GM23248 (cell line): ENCODE data around the gene RAB35. TPM values are rescaled to one million over a fixed set of nuclear protein-coding genes. Genes with fewer than 3 reads are reported as not detected.

Experiments
- DNase-seq: peaks from one replicate; pipeline ENCODE4 v3.0.0-alpha.2; 2015
- H2AFZ ChIP-seq: fragments of 200-600 bp; sonication (generic); 2 replicates; pipeline ENCODE4 v1.6.1; 2016; ENCODE audit warnings: antibody characterized with exemption
- H3F3A ChIP-seq: fragments of 200-600 bp; sonication (generic); 2 replicates; pipeline ENCODE4 v1.6.1; 2016; ENCODE audit warnings: mild to moderate bottlenecking, antibody characterized with exemption, mixed run types; ENCODE audit not compliant: insufficient read depth
- H3K27ac ChIP-seq: fragments of 200-600 bp; sonication (generic); 2 replicates; pipeline ENCODE4 v1.5.1; 2016; ENCODE audit warnings: mild to moderate bottlenecking
- H3K27me3 ChIP-seq: fragments of 200-600 bp; sonication (generic); replicated peaks from 2 replicates; pipeline ENCODE4 v1.6.1; 2016; ENCODE audit warnings: mild to moderate bottlenecking; ENCODE audit not compliant: insufficient read depth
- H3K36me3 ChIP-seq: fragments of 200-600 bp; sonication (generic); 2 replicates; pipeline ENCODE4 v1.6.1; 2016; ENCODE audit warnings: low read depth, mild to moderate bottlenecking
- H3K4me1 ChIP-seq: fragments of 200-600 bp; sonication (generic); 2 replicates; pipeline ENCODE4 v1.6.1; 2016; ENCODE audit warnings: mild to moderate bottlenecking; ENCODE audit not compliant: insufficient read depth
- H3K4me2 ChIP-seq: fragments of 200-600 bp; sonication (generic); one replicate; pipeline ENCODE4 v1.6.1; 2016; ENCODE audit warnings: mild to moderate bottlenecking; ENCODE audit not compliant: unreplicated experiment
- H3K4me3 ChIP-seq: fragments of 200-600 bp; sonication (generic); 2 replicates; pipeline ENCODE4 v1.5.1; 2016; ENCODE audit warnings: mild to moderate bottlenecking
- H3K79me2 ChIP-seq: fragments of 200-600 bp; sonication (generic); 2 replicates; pipeline ENCODE4 v1.6.1; 2016; ENCODE audit warnings: mild to moderate bottlenecking; ENCODE audit not compliant: insufficient read depth
- H3K9ac ChIP-seq: fragments of 200-600 bp; sonication (generic); 2 replicates; pipeline ENCODE4 v1.6.1; 2016; ENCODE audit warnings: mild to moderate bottlenecking
- H3K9me2 ChIP-seq: fragments of 200-600 bp; sonication (generic); 2 replicates; pipeline ENCODE4 v1.6.1; 2016; ENCODE audit warnings: mixed run types, mild to moderate bottlenecking, moderate library complexity; ENCODE audit not compliant: insufficient read depth
- H3K9me3 ChIP-seq: fragments of 200-600 bp; sonication (generic); one replicate; pipeline ENCODE4 v1.6.1; 2017; ENCODE audit warnings: low read depth
- H4K20me1 ChIP-seq: fragments of 200-600 bp; sonication (generic); 2 replicates; pipeline ENCODE4 v1.6.0; 2016; ENCODE audit not compliant: insufficient read depth
- EZH2 ChIP-seq: fragments of 200-600 bp; sonication (generic); IDR thresholded peaks from 2 replicates; pipeline ENCODE4 v1.6.1; 2018; ENCODE audit warnings: antibody characterized with exemption, mild to moderate bottlenecking; ENCODE audit not compliant: insufficient read depth, poor library complexity, severe bottlenecking
- EZH2phosphoT487 ChIP-seq: fragments of 200-600 bp; sonication (generic); IDR thresholded peaks from 2 replicates; pipeline ENCODE4 v1.6.1; 2018; ENCODE audit warnings: antibody characterized with exemption, moderate library complexity, mild to moderate bottlenecking, low read depth; ENCODE audit not compliant: insufficient read depth
- WGBS, 2 experiments: methylation state at CpG; one replicate each; pipeline ENCODE4 v1.1.6; 2015 to 2017; ENCODE audit warnings: low lambda C conversion rate in 2 of 2, low coverage in 1 of 2; ENCODE audit errors: missing lambda C conversion rate in 2 of 2; 5-methylcytosine and 5-hydroxymethylcytosine counted together
- in situ Hi-C: fragments of 300-500 bp; cut with MboI; formaldehyde crosslinking; loops from 2 replicates; pipeline ENCODE4 v1.15.0; 2020
- polyA plus RNA-seq: library from polyadenylated mRNA; unstranded; fragments of >200 nt; fragmentation: Nextera tagmentation; extraction: Ambion mirVana; gene quantifications from 2 replicates; pipeline ENCODE4 v1.2.1, GENCODE V29; 2016
- total RNA-seq: library from RNA; depleted of rRNA; stranded (reverse); fragments of >200 nt; shearing (Covaris generic); gene quantifications from 2 replicates; pipeline ENCODE4 v1.2.3, GENCODE V29; 2014

Gene RAB35
- total and polyA plus RNA-seq, 2 experiments from 2014 or later = 28.7 to 37.1 TPM

DNA sequence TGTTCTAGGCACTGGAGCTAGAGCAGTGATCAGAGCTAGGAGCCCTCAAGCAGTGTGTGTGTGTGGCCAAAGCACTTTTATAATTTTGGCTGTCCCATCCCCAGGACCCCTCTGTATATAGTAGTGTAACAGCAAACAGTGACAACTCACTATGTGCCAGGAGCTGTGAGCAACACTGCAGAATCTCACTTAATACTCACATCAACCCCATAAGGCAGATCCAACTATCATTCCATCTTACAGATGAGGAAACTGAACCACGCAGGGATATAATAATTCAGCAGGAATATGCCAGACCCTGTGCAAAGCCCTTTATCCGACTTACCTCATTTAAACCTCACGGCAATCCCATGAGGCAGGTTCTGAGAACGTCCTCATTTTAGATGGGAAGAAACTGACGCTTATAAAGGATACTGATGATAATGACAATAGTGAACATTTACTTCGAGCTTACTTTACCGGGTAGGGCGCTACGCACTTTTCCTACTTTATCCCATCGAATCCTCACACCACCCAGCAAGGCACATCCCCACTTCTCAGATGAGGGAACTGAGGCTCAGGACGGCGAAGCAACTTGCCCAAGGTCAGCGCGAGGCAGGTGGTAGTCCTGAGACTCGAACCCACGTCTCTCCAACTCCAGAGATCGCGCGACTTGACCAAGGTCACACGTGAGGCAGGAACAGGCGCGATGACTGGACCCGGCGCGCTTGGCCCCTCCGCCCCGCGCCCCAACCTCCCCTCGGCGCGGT, 687 bp downstream of the RAB35 start:
- H3F3A ChIP-seq = peaks cover 35% of the 10 kb centered on the region
- TF ChIP-seq EZH2phosphoT487 = no peak
- no peak for TF ChIP-seq EZH2
- in situ Hi-C loops = no loop called here
- H3K27ac ChIP-seq = peak overlapping the region; percentile 30
- H3K36me3 ChIP-seq = no peaks in the 10 kb centered on the region
- WGBS, 2 experiments = 5 to 6% methylated on average over 20 to 22 of the region's 31 CpGs
- peaks cover 69% of the 10 kb centered on the region for H3K79me2 ChIP-seq
- H3K4me3 ChIP-seq = peak overlapping the region; percentile 96
- peak overlapping the region; percentile 93 for H3K9ac ChIP-seq
- H3K4me2 ChIP-seq = peak overlapping the region; percentile 85
- H3K4me1 ChIP-seq = peaks cover 36% of the 10 kb centered on the region
- no peaks in the 10 kb centered on the region for H3K9me2 ChIP-seq
- DNase-seq = peak; percentile 81
- H4K20me1 ChIP-seq = no peaks in the 10 kb centered on the region; the same call in 1 of the 2 replicates
- peak overlapping the region; percentile 32; the same call in 1 of the 2 replicates for H2AFZ ChIP-seq
- no peaks in the 10 kb centered on the region for H3K9me3 ChIP-seq
- H3K27me3 ChIP-seq = no peaks in the 10 kb centered on the region

DNA sequence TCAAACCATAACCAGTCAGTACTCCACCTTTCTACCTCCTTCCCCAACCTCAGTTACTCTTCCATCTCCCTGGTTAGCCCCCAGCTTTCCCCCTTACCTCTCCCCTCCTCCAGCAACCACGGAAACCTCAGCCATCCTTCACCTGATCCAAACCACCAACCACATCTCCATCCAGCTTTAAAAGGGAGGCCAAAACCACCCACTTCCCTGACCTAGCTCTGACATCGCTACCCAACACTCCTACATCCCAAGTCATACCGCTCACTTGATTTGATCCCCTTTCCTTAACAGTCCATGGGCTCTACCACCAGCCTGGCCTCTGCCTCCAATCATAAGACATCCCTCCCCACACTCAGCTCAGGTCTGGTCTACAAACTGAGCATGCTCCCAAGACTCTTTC, 1.5 kb downstream of the RAB35 start:
- H3K4me2 ChIP-seq = peak overlapping the region; percentile 85
- 0 out of 2 replicates have a peak overlapping the region, but pooled peaks have one; percentile 1 for H3K27ac ChIP-seq
- 91 to 98% methylated on average over 3 of the region's 3 CpGs for WGBS, 2 experiments

DNA sequence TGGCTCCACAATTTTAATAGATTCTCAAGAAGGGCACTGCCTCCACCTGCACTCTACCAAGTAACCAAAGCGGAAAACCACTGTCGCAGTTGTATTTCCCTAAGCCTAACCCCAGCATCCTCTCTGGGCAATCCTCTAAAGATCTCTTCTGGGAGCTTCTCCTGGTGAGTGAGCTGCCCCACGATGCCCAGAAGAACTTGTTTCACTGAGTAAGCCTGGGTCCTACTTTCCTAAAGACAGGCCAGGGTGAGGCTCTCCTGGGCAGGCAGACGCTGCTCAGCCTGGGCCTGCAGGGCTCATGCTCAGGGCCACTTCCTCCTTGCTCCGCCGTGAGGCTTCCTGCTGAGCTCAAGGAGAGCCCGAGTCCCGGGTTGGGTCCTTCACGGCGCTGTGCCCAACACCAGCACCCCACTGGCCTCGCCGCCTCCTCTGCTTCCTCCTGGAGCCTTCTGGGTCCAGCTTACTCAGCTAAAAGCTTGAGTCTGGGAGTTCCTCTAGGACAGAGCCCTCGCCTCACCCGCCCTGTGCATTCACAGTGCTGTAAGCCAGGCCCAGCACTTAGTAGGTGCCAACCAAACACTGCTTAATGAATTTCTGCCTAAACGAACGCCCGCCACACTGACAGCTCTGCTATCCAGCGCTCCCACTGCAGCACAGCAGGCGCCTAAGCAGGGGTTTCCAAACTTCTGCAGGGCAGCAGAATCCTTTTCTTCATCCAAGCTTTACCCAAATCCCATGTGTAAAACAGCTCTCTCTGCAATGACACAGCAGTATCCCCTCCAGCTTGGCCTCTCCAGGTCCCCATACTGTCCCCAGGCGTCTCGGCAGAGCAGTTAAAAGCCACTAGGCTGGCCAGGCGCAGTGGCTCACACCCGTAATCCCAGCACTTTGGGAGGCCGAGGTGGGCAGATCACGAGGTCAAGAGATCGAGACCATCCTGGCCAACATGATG, 5.7 kb downstream of the RAB35 start:
- H3K27ac ChIP-seq = no peak overlapping the region
- no peak for DNase-seq
- H3K9ac ChIP-seq = no peak overlapping the region; the same call in 1 of the 2 replicates
- WGBS, 2 experiments = 70 to 74% methylated on average over 26 of the region's 26 CpGs
- TF ChIP-seq EZH2phosphoT487 = no peak
- no peak for TF ChIP-seq EZH2
- in situ Hi-C loops = no loop called here
- H3K4me3 ChIP-seq = no peak overlapping the region
- peaks cover 100% of the 10 kb centered on the region for H3K79me2 ChIP-seq
- no peaks in the 10 kb centered on the region for H3K36me3 ChIP-seq
- no peak overlapping the region for H3K4me2 ChIP-seq
- H3K9me3 ChIP-seq = no peaks in the 10 kb centered on the region
- no peak overlapping the region for H2AFZ ChIP-seq
- H3K9me2 ChIP-seq = no peaks in the 10 kb centered on the region
- no peaks in the 10 kb centered on the region for H3K27me3 ChIP-seq
- no peaks in the 10 kb centered on the region for H3F3A ChIP-seq
- no peaks in the 10 kb centered on the region; the same call in 1 of the 2 replicates for H4K20me1 ChIP-seq
- H3K4me1 ChIP-seq = peaks cover 12% of the 10 kb centered on the region; the same call in 1 of the 2 replicates

More for the DNA sequence above, 1.5 kb downstream of the RAB35 start:
- Histone ChIP-seq H3K36me3 (no peaks in the 10 kb centered on the region), H3K9me3 (no peaks in the 10 kb centered on the region), H3K4me1 (peaks cover 31% of the 10 kb centered on the region), H3K9ac (peak overlapping the region; percentile 93), H3K27me3 (no peaks in the 10 kb centered on the region), H3F3A (peaks cover 27% of the 10 kb centered on the region), H2AFZ (no peak overlapping the region), H3K79me2 (peaks cover 74% of the 10 kb centered on the region), H4K20me1 (no peaks in the 10 kb centered on the region; the same call in 1 of the 2 replicates), H3K4me3 (peak overlapping the region; percentile 96), H3K9me2 (no peaks in the 10 kb centered on the region)
- TF ChIP-seq EZH2 (no peak), EZH2phosphoT487 (no peak)
- DNase-seq = no peak
- in situ Hi-C loops = no loop called here

DNA sequence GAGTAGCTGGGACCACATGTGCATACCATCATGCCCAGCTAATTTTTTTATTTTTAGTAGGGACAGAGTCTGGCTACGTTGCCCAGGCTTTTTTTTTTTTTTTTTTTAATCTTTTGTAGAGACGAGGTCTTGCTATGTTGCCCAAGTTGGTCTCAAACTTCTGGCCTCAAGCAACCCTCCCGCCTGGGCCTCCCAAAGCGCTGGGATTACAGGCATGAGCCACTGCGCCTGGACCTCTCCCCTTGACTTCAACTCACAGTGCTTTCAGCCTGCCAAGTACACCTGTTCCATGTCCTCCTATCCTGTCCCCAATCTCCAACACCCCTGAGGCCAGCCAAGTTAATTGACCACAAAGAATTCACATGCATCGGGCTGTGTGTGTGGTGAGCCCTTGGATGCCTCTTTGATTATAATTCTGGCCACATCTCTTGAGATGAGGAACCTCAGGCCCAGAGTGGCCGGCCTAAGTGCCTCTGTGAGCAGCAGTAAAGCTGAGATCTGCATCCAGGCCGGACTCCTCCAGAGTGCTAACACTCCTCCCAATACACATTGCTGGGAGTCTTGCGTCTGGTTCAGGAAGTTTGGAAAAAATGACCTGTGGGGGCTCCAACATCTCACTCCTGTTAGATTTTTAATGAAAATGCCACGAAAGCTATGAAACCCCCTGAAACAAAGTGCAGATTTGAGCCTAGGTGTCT, 6.8 kb downstream of the RAB35 start:
- H3F3A ChIP-seq = no peaks in the 10 kb centered on the region
- H3K4me1 ChIP-seq = 0 out of 2 replicates have a peak, but pooled peaks cover 1% of the 10 kb centered on the region
- H3K27me3 ChIP-seq = no peaks in the 10 kb centered on the region
- no peak overlapping the region for H3K4me2 ChIP-seq
- in situ Hi-C loops = no loop called here
- H3K9ac ChIP-seq = no peak overlapping the region
- no peak overlapping the region for H3K27ac ChIP-seq
- DNase-seq = no peak
- no peaks in the 10 kb centered on the region for H3K9me3 ChIP-seq
- TF ChIP-seq EZH2phosphoT487 = no peak
- TF ChIP-seq EZH2 = no peak
- H4K20me1 ChIP-seq = no peaks in the 10 kb centered on the region; the same call in 1 of the 2 replicates
- H2AFZ ChIP-seq = no peak overlapping the region
- 71 to 73% methylated on average over 10 of the region's 10 CpGs for WGBS, 2 experiments
- H3K36me3 ChIP-seq = no peaks in the 10 kb centered on the region
- no peak overlapping the region for H3K4me3 ChIP-seq
- H3K79me2 ChIP-seq = peaks cover 100% of the 10 kb centered on the region
- H3K9me2 ChIP-seq = no peaks in the 10 kb centered on the region
